Measurements from ENCODE around the gene A4GNT.
"Not testable (repeated sequence)": the region's sequence is repeated elsewhere in the genome, so short reads cannot be mapped to it uniquely, and the experiment has no call there.

A4GNT gene

DNA sequence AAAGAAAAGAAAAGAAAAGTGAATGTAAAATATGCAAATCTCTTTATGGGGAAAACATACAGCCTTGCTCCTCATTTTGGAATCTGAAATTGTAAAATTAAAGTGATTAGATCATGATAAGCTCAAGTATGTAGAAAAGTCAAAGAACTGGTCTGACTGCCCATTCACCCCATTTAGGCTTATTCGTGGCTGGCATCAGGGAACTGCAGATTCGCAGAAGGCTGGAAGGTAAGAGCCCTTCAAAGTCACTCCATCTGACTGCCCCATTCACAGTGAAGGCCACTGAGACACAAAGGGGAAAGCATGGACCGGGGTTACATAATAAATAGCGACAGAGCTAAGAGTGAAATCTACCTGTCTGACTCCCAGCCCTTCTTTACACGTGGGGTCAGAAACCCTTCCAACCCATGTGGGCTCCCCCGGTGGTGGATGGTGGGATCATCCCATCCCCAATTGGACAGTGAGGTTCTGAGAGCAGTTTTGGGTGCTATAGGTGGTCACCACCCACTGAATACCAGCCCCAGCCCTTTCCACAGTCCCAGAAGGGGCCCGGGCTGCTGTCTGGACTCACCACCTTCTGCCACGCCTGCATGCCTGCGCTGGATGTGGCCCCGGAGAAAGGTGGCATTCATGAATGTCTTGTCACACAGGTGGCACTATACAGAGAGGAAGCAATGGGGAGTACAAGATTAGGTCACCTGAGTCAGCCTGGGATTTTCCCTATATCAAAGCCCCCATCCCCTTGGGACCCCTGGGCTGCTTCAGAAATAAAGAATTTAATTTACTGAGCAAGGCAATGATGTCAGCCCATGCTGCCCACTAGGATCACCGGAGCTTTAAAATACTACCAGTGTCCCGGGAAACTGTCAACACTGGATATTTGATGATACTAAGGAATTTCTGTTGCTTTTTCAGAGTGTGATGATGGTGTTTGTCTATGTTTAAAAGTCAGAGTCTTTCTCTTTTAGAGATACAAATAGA lies 34.7 kb downstream of the A4GNT start:
- Histone ChIP-seq H3K9me3 (ENCODE audit: control insufficient read depth, insufficient read depth, low read depth, low read length) (0 out of 2 replicates have a peak, but pooled peaks cover 5% of the 10 kb centered on the region), H3K4me3 (ENCODE audit: low read depth, low read length) (no peak overlapping the region), H3K27ac (ENCODE audit: low read depth, low read length) (no peak overlapping the region), H3K9ac (ENCODE audit: low read length) (no peak overlapping the region), H3K27me3 (ENCODE audit: control insufficient read depth, insufficient read depth, low read length) (no peaks in the 10 kb centered on the region), H3K4me1 (ENCODE audit: control insufficient read depth, insufficient read depth, low read length) (no peaks in the 10 kb centered on the region; the same call in 1 of the 2 replicates), H3K36me3 (ENCODE audit: control insufficient read depth, insufficient read depth, low read length) (peaks cover 31% of the 10 kb centered on the region)

DNA sequence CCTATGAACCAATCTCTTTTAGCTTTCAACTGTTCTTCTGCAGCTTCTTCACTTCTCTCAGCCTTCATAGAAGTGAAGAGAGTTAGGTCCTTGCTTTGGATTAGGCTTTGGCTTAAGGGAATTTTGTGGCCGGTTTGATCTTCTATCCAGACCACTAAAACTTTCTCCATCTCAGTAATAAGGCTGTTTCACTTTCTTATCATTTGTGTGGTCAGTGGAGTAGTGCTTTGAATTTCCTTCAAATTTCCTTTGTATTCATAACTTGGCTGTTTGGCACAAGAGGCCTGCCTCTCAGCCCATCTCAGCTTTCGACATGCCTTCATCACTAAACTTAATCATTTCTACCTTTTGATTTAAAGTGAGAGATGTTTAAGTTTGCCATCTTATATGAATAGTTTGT lies 38.5 kb downstream of the A4GNT start:
- Histone ChIP-seq H3K4me1 (ENCODE audit: control insufficient read depth, insufficient read depth, low read length) (no peaks in the 10 kb centered on the region; the same call in 1 of the 2 replicates), H3K27me3 (ENCODE audit: control insufficient read depth, insufficient read depth, low read length) (no peaks in the 10 kb centered on the region), H3K9ac (ENCODE audit: low read length) (no peak overlapping the region), H3K36me3 (ENCODE audit: control insufficient read depth, insufficient read depth, low read length) (peaks cover 32% of the 10 kb centered on the region), H3K9me3 (ENCODE audit: control insufficient read depth, insufficient read depth, low read depth, low read length) (0 out of 2 replicates have a peak, but pooled peaks cover 5% of the 10 kb centered on the region), H3K4me3 (ENCODE audit: low read depth, low read length) (no peak overlapping the region), H3K27ac (ENCODE audit: low read depth, low read length) (no peak overlapping the region)

DNA sequence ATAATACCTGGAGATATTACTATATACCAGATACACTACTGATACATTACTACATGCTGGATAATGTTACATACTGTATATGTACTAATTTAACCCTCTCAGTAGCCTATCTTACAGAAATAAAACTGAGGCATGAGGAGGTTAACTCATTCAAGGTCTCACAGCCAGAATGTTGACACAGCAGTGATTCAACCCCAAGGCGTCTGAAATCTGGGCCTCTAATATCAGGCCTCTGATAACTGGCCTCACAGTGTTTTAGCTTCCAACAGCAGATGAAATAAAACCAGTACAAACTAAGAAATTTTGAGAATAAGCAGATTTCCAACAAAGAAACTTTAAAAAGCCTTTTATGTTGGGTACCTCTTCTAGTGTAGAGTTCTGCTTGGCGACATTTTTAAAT lies 40.2 kb downstream of the A4GNT start:
- Histone ChIP-seq H3K27ac (ENCODE audit: low read depth, low read length) (no peak overlapping the region), H3K9ac (ENCODE audit: low read length) (no peak overlapping the region), H3K36me3 (ENCODE audit: control insufficient read depth, insufficient read depth, low read length) (peaks cover 47% of the 10 kb centered on the region), H3K27me3 (ENCODE audit: control insufficient read depth, insufficient read depth, low read length) (no peaks in the 10 kb centered on the region), H3K4me1 (ENCODE audit: control insufficient read depth, insufficient read depth, low read length) (no peaks in the 10 kb centered on the region), H3K9me3 (ENCODE audit: control insufficient read depth, insufficient read depth, low read depth, low read length) (0 out of 2 replicates have a peak, but pooled peaks cover 5% of the 10 kb centered on the region), H3K4me3 (ENCODE audit: low read depth, low read length) (no peak overlapping the region)

GRCh38 chr3:138089091-138089490 lies 43.1 kb downstream of the A4GNT start:
- Histone ChIP-seq H3K27ac (ENCODE audit: low read depth, low read length) (no peak overlapping the region), H3K27me3 (ENCODE audit: control insufficient read depth, insufficient read depth, low read length) (no peaks in the 10 kb centered on the region), H3K9ac (ENCODE audit: low read length) (no peak overlapping the region), H3K4me3 (ENCODE audit: low read depth, low read length) (no peak overlapping the region), H3K9me3 (ENCODE audit: control insufficient read depth, insufficient read depth, low read depth, low read length) (0 out of 2 replicates have a peak, but pooled peaks cover 5% of the 10 kb centered on the region), H3K4me1 (ENCODE audit: control insufficient read depth, insufficient read depth, low read length) (no peaks in the 10 kb centered on the region), H3K36me3 (ENCODE audit: control insufficient read depth, insufficient read depth, low read length) (peaks cover 52% of the 10 kb centered on the region)

- peaks cover 52% of the 10 kb centered on the region for H3K36me3 ChIP-seq (ENCODE audit: control insufficient read depth, insufficient read depth, low read length)
- not testable (repeated sequence) for H3K4me3 ChIP-seq (ENCODE audit: low read depth, low read length); H3K9ac ChIP-seq (ENCODE audit: low read length); H3K4me1 ChIP-seq (ENCODE audit: control insufficient read depth, insufficient read depth, low read length); H3K9me3 ChIP-seq (ENCODE audit: control insufficient read depth, insufficient read depth, low read depth, low read length); H3K27ac ChIP-seq (ENCODE audit: low read depth, low read length); H3K27me3 ChIP-seq (ENCODE audit: control insufficient read depth, insufficient read depth, low read length)
Observed at GRCh38 chr3:138085745-138086144, 46.4 kb downstream of the A4GNT start.

DNA sequence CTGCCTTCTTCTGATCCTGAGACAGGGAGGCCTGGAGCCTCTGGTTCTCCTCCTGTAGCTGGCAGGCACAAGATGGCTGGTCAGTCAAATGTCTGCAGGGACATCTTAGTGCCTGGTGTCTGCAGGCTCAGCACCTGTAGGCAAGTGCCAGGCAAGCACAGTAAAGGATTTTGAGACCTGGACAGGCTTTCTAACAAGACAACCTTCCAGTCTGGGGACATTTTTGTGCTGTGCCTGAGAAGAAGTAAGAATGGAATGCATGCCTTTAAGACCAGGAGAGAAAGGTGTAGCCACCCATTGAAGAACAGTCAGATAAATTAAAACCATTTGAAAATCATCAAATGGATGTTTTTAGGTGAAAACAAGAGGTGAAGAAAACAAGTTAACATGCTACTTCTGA lies 48.0 kb downstream of the A4GNT start:
- Histone ChIP-seq H3K27me3 (ENCODE audit: control insufficient read depth, insufficient read depth, low read length) (no peaks in the 10 kb centered on the region), H3K27ac (ENCODE audit: low read depth, low read length) (no peak overlapping the region), H3K36me3 (ENCODE audit: control insufficient read depth, insufficient read depth, low read length) (peaks cover 64% of the 10 kb centered on the region), H3K4me1 (ENCODE audit: control insufficient read depth, insufficient read depth, low read length) (peaks cover 6% of the 10 kb centered on the region; the same call in 1 of the 2 replicates), H3K9ac (ENCODE audit: low read length) (no peak overlapping the region), H3K4me3 (ENCODE audit: low read depth, low read length) (no peak overlapping the region), H3K9me3 (ENCODE audit: control insufficient read depth, insufficient read depth, low read depth, low read length) (no peaks in the 10 kb centered on the region)

- no peaks in the 10 kb centered on the region for H3K9me3 ChIP-seq (ENCODE audit: control insufficient read depth, insufficient read depth, low read depth, low read length)
- H3K9ac ChIP-seq (ENCODE audit: low read length), result no peak overlapping the region
- peaks cover 6% of the 10 kb centered on the region; the same call in 1 of the 2 replicates for H3K4me1 ChIP-seq (ENCODE audit: control insufficient read depth, insufficient read depth, low read length)
- H3K4me3 ChIP-seq (ENCODE audit: low read depth, low read length), result no peak overlapping the region
- H3K36me3 ChIP-seq (ENCODE audit: control insufficient read depth, insufficient read depth, low read length), result peaks cover 60% of the 10 kb centered on the region
- no peaks in the 10 kb centered on the region for H3K27me3 ChIP-seq (ENCODE audit: control insufficient read depth, insufficient read depth, low read length)
- no peak overlapping the region for H3K27ac ChIP-seq (ENCODE audit: low read depth, low read length)
Observed at GRCh38 chr3:138082992-138083386, 49.2 kb downstream of the A4GNT start.

- Histone ChIP-seq H3K27ac (ENCODE audit: low read depth, low read length) (no peak overlapping the region), H3K9ac (ENCODE audit: low read length) (no peak overlapping the region), H3K27me3 (ENCODE audit: control insufficient read depth, insufficient read depth, low read length) (no peaks in the 10 kb centered on the region), H3K9me3 (ENCODE audit: control insufficient read depth, insufficient read depth, low read depth, low read length) (no peaks in the 10 kb centered on the region), H3K4me1 (ENCODE audit: control insufficient read depth, insufficient read depth, low read length) (peaks cover 6% of the 10 kb centered on the region; the same call in 1 of the 2 replicates), H3K36me3 (ENCODE audit: control insufficient read depth, insufficient read depth, low read length) (peaks cover 59% of the 10 kb centered on the region), H3K4me3 (ENCODE audit: low read depth, low read length) (no peak overlapping the region)
Observed at GRCh38 chr3:138082085-138082991, 49.9 kb downstream of the A4GNT start.

- Histone ChIP-seq H3K36me3 (ENCODE audit: control insufficient read depth, insufficient read depth, low read length) (peaks cover 57% of the 10 kb centered on the region), H3K9me3 (ENCODE audit: control insufficient read depth, insufficient read depth, low read depth, low read length) (no peaks in the 10 kb centered on the region), H3K27me3 (ENCODE audit: control insufficient read depth, insufficient read depth, low read length) (no peaks in the 10 kb centered on the region), H3K4me3 (ENCODE audit: low read depth, low read length) (no peak overlapping the region), H3K9ac (ENCODE audit: low read length) (no peak overlapping the region), H3K4me1 (ENCODE audit: control insufficient read depth, insufficient read depth, low read length) (peaks cover 6% of the 10 kb centered on the region; the same call in 1 of the 2 replicates), H3K27ac (ENCODE audit: low read depth, low read length) (no peak overlapping the region)
Observed at GRCh38 chr3:138081371-138082084, 50.7 kb downstream of the A4GNT start.

GRCh38 chr3:138079901-138080300 lies 52.3 kb downstream of the A4GNT start:
- Histone ChIP-seq H3K9ac (ENCODE audit: low read length) (no peak overlapping the region), H3K4me1 (ENCODE audit: control insufficient read depth, insufficient read depth, low read length) (peaks cover 6% of the 10 kb centered on the region; the same call in 1 of the 2 replicates), H3K9me3 (ENCODE audit: control insufficient read depth, insufficient read depth, low read depth, low read length) (no peaks in the 10 kb centered on the region), H3K27me3 (ENCODE audit: control insufficient read depth, insufficient read depth, low read length) (no peaks in the 10 kb centered on the region), H3K36me3 (ENCODE audit: control insufficient read depth, insufficient read depth, low read length) (peaks cover 56% of the 10 kb centered on the region), H3K27ac (ENCODE audit: low read depth, low read length) (no peak overlapping the region), H3K4me3 (ENCODE audit: low read depth, low read length) (no peak overlapping the region)

Measured in HUES6 (cell line).